ENCODE results near the gene GP5.

Gene GP5

DNA sequence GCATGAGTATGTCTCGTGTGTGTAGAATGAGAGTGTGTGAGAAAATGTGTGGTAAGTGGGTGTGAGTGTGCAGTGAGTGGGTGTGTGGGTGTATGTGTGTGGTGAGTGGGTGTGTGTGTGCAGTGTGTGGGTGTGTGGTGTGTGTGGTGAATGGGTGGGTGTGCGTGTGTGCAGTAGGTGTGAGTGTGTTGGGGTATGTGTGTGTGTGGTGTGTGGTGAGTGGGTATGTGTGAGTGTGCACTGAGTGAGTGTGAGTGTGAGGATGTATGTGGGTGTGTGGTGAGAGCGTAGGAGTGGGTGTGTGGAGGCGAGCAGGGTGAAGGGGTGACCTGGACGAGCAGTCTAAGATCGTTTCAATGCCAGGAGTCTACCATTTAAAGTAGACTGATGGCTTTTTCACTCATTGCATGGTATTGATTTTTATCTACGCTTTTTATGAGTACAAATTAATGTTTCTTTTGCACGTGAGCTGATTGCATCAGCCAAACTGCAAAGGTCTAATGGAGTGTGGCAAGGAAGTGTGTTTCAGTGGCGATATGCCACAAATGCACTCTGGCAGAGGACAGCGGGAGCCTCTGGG is 46.3 kb downstream of the GP5 start (continued):
- TF ChIP-seq, protein P1, sequence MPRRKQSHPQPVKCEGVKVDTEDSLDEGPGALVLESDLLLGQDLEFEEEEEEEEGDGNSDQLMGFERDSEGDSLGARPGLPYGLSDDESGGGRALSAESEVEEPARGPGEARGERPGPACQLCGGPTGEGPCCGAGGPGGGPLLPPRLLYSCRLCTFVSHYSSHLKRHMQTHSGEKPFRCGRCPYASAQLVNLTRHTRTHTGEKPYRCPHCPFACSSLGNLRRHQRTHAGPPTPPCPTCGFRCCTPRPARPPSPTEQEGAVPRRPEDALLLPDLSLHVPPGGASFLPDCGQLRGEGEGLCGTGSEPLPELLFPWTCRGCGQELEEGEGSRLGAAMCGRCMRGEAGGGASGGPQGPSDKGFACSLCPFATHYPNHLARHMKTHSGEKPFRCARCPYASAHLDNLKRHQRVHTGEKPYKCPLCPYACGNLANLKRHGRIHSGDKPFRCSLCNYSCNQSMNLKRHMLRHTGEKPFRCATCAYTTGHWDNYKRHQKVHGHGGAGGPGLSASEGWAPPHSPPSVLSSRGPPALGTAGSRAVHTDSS (tag by site-specific recombination; IDR thresholded peaks at IDR 0.05), result no peak
- TF ChIP-seq ZNF335 (tag by site-specific recombination; conservative IDR thresholded peaks at IDR 0.05) (0 out of 2 replicates have a peak, but pooled peaks have one; percentile 23), ZNF664 (tag by site-specific recombination; IDR thresholded peaks at IDR 0.05) (0 out of 2 replicates have a peak, but pooled peaks have one; percentile 6), ZNF157 (tag by site-specific recombination; IDR thresholded peaks at IDR 0.05) (no peak; the same call in 1 of the 2 replicates), ZBTB49 (tag by site-specific recombination; IDR thresholded peaks at IDR 0.05; ENCODE audit: low read depth) (no peak), ZNF148 (tag by site-specific recombination; IDR thresholded peaks at IDR 0.05; ENCODE audit: borderline replicate concordance) (peak; percentile 94), BCL11A (tag by site-specific recombination; IDR thresholded peaks at IDR 0.05; ENCODE audit: low read depth) (peak; percentile 48; the same call in 1 of the 2 replicates), ZNF768 (tag by site-specific recombination; IDR thresholded peaks at IDR 0.05) (no peak), ZNF366 (tag by site-specific recombination; conservative IDR thresholded peaks at IDR 0.05) (no peak), GLIS2 (tag by site-specific recombination; IDR thresholded peaks at IDR 0.05) (no peak), ZNF324 (tag by site-specific recombination; IDR thresholded peaks at IDR 0.05) (no peak), ZNF292 (tag by site-specific recombination; IDR thresholded peaks at IDR 0.05; ENCODE audit: borderline replicate concordance, low read depth) (no peak), ZNF10 (tag by site-specific recombination; IDR thresholded peaks at IDR 0.05) (no peak), ZNF423 (tag by site-specific recombination; IDR thresholded peaks at IDR 0.05) (no peak), ZNF624 (tag by site-specific recombination; IDR thresholded peaks at IDR 0.05) (no peak), ZNF18 (tag by site-specific recombination; IDR thresholded peaks at IDR 0.05) (peak; percentile 99), ZNF133 (tag by site-specific recombination; IDR thresholded peaks at IDR 0.05) (0 out of 2 replicates have a peak, but pooled peaks have one; percentile 27), ZNF266 (tag by site-specific recombination; IDR thresholded peaks at IDR 0.05; ENCODE audit: low read depth) (peak; percentile 83), ZNF843 (tag by site-specific recombination; IDR thresholded peaks at IDR 0.05) (peak; percentile 69), ZNF510 (tag by site-specific recombination; IDR thresholded peaks at IDR 0.05; ENCODE audit: insufficient replicate concordance) (no peak), ZNF747 (tag by site-specific recombination; IDR thresholded peaks at IDR 0.05) (no peak), KLF1 (tag by site-specific recombination; IDR thresholded peaks at IDR 0.05) (no peak), ZNF521 (tag by site-specific recombination; IDR thresholded peaks at IDR 0.05) (no peak), ZNF785 (tag by site-specific recombination; IDR thresholded peaks at IDR 0.05) (peak; percentile 96)
- TF ChIP-seq, protein P2, sequence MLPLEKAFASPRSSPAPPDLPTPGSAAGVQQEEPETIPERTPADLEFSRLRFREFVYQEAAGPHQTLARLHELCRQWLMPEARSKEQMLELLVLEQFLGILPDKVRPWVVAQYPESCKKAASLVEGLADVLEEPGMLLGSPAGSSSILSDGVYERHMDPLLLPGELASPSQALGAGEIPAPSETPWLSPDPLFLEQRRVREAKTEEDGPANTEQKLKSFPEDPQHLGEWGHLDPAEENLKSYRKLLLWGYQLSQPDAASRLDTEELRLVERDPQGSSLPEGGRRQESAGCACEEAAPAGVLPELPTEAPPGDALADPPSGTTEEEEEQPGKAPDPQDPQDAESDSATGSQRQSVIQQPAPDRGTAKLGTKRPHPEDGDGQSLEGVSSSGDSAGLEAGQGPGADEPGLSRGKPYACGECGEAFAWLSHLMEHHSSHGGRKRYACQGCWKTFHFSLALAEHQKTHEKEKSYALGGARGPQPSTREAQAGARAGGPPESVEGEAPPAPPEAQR (tag by site-specific recombination; IDR thresholded peaks at IDR 0.05), result no peak
- TF ChIP-seq, protein P3, sequence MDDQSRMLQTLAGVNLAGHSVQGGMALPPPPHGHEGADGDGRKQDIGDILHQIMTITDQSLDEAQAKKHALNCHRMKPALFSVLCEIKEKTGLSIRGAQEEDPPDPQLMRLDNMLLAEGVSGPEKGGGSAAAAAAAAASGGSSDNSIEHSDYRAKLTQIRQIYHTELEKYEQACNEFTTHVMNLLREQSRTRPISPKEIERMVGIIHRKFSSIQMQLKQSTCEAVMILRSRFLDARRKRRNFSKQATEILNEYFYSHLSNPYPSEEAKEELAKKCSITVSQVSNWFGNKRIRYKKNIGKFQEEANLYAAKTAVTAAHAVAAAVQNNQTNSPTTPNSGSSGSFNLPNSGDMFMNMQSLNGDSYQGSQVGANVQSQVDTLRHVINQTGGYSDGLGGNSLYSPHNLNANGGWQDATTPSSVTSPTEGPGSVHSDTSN (CRISPR knock-in tag; IDR thresholded peaks at IDR 0.05), result no peak
- TF ChIP-seq, protein P4, sequence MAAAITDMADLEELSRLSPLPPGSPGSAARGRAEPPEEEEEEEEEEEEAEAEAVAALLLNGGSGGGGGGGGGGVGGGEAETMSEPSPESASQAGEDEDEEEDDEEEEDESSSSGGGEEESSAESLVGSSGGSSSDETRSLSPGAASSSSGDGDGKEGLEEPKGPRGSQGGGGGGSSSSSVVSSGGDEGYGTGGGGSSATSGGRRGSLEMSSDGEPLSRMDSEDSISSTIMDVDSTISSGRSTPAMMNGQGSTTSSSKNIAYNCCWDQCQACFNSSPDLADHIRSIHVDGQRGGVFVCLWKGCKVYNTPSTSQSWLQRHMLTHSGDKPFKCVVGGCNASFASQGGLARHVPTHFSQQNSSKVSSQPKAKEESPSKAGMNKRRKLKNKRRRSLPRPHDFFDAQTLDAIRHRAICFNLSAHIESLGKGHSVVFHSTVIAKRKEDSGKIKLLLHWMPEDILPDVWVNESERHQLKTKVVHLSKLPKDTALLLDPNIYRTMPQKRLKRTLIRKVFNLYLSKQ (tag by site-specific recombination; IDR thresholded peaks at IDR 0.05; ENCODE audit: borderline replicate concordance), result no peak
